Measurements from ENCODE around the gene PIGC.

PIGC gene

GRCh38 chr1:172443666-172444453, at the start of gene PIGC:
Gene PIGC, minus strand, starts transcription at chr1:172444069. Its CDS starts 1,447 bp downstream, at chr1:172442622.
- DNase-seq = peak; percentile 83

- no peak for DNase-seq
Measured at GRCh38 chr1:172492421-172492820, 48.6 kb upstream of the PIGC start.

DNA sequence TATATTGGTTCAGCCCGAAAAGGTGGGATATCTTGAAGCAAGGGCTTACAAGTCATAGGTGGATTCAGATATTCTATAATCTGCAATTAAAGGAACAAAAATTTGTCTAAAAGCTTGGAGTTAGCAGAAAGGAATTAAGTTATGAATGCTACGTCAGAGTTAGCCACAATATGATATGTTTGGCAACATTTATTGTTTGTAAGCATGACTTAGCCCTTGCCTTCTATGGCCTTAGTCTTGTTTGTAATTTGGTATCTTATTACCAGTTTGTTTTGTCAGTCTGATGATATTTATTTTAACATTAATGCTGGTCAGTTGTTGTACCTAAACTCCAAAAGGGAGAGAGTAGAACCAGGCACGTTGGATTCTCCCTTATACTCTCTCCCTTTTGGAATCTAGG, 46.0 kb upstream of the PIGC start:
- DNase-seq = no peak

DNA sequence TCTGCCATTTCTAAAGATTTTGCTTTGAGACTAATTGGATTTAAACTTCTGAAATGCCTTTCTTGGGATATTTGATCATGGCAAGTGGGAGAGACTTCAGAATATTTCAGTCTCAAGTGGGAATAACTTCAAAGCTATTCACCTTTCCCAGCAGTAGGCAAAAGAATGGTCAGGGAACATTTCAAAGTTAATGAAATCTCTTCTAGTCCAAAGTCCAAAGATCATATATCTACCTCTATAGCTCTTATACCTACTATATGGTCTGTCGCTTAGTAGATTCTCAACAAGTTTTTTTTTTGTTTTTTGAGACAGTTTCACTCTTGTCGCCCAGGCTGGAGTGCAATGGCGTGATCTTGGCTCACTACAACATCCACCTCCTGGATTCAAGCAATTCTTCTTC, 44.5 kb upstream of the PIGC start:
- no peak for DNase-seq

DNA sequence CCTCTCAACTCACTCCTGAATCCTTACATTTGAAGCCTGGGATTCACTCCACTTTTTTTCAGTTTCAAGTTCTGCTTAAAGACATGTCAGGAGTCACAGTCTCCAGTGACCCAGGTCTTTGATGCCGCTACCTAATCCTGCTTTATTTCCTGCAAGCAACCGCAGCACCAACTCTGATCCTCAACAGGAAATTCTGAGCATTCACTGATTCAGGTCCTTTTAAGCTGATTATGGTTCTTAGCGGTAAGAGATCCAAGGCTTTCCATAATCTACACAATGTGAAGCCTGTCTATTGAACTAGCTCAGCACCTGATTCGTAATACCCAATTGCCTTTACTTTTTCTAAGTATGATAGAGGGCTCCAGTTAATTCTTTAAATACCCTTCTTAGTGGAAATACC, 43.7 kb upstream of the PIGC start:
- no peak for DNase-seq

- DNase-seq = no peak
Measured at GRCh38 chr1:172486805-172487454, 43.1 kb upstream of the PIGC start.

GRCh38 chr1:172485626-172486025, 41.8 kb upstream of the PIGC start:
- DNase-seq = no peak

- DNase-seq = no peak
Measured at GRCh38 chr1:172484252-172484651, 40.4 kb upstream of the PIGC start.

GRCh38 chr1:172483448-172483847, 39.6 kb upstream of the PIGC start:
- DNase-seq = no peak

DNA sequence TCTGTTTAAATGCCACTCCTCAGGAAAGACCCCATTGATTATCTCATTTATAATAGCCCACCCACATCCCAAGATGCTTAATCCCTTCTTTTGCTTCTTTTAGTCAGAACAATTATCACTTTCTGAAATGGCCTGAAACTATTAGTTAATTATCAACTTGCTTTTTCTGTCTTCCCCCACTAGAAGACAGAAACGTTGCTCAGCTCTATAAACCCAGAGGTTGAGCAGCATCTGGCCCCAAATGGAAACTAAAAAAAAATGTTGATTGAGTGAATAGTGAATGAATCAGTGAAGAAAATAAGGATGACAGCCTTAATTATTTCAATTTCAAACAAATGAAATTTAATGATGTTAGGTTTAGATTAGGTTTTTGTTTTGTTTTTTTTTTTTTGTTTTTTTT, 38.2 kb upstream of the PIGC start:
- no peak for DNase-seq

GRCh38 chr1:172480431-172480830, 36.6 kb upstream of the PIGC start:
- no peak for DNase-seq

DNA sequence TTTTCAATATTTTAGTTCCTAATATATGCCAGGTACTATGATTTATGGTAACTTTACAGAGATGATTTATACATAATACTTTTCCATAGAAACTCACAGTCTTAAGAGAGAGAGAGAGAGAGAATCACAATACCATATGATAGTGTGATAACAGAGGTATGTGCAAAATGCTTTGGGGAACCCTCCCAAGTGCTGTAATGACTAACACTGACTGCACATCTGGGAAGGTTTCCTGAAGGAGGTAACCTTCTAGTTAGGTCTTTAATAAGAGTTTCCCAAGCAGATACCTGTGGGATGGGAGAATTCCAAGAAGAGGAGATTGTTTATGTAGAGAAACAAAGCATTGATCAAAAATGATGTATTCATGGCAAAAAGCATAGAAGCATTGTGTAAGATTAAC, 34.6 kb upstream of the PIGC start:
- no peak for DNase-seq

DNA sequence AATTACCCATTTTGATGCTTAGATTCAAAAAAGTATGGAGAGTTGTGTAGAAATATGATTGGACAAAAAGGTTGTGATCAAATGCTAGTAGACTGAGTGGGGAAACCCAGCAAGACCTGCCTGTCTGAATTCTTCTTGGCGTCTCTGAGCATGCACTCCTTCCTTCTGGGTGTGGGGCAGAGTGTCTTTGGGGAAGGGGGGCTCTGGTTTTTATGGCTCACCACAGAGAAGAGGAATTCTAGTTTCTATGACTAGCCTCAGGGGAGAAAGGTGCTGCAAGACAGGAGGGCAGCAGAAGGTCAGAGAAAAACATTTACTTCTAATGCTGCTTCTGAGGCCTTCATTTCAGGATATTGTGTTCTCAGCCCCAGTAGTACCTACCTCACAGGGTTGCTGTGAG, 33.9 kb upstream of the PIGC start:
- DNase-seq = no peak

DNA sequence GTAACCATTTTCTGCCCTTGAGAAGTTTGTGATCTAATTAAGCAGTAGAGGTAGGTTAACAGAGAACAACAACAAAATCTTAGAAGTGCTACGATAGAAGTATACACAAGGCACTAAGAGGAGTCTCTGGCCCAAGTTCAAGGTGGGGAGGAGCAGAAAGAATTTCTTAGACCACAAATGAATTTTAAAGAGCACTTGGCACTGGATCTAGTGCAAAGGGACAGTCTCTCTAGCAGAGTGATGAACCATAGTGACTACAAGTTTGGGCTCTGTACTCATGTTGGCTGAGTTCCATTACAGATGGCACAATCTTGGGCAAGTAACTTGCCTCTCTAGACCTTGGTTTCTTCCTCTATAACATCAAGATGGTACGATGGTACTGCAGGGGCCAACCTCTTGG, 33.3 kb upstream of the PIGC start:
- no peak for DNase-seq

GRCh38 chr1:172476218-172476811, 32.4 kb upstream of the PIGC start:
- no peak for DNase-seq

GRCh38 chr1:172473842-172474241, 30.0 kb upstream of the PIGC start:
- DNase-seq = no peak

DNA sequence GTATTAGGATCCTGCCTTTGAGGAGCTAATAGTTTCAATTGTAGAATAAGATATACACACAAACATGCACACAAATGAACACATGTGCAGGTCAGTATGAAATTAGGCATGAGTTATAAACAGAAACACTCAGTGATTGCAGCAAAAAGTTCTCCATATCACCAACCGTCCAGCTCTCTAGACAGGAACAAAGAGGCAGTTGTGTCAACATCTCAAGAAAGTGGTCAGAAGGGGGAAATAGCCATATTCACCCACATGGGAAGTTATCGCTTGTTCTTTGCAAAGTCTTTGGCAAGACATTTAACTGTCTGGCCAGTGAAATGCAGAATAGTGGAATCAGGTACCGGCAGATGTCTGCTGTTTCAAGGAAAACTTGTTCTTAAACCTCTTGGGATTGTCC, 29.4 kb upstream of the PIGC start:
- no peak for DNase-seq

GRCh38 chr1:172472495-172472894, 28.6 kb upstream of the PIGC start:
- no peak for DNase-seq

DNA sequence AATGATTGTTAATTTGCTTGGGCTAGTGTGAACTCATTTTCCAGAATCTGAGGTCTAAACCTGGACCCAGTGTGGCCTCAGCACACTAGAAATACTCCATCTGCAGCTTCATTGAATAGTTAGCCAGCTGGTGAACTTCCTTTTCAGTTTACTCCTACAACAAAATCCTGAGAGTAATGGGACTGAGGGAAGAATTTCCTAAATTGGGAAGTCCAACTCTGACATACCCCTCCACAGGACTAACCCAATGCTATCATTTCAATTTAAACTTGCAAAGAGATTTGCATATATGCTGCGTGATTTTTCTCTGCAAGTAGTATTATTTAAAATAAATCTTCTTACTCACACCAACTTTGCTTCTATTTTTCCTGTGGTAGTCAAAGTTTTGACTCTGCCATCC, 27.8 kb upstream of the PIGC start:
- DNase-seq = no peak

DNA sequence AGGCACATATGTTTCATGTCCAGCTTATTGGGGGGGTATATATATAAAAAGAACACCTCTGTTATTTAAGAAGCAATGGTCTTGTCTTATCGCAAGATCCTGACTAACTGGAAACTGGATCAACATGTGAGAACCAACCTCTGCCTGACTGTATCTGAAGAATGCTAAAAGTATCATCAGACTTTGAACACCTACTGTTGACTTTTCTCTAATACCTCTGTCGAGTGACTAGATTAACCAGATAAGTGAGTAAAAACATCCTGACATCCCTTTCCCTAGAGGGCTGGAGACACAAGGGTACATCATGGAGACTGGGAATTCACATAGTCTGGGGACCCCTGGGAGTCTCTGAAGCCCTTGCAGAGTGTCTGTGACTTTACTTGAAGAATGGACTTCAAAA, 26.3 kb upstream of the PIGC start:
- no peak for DNase-seq

GRCh38 chr1:172469717-172470116, 25.8 kb upstream of the PIGC start:
- no peak for DNase-seq

- DNase-seq = no peak
Measured at GRCh38 chr1:172468296-172468695, 24.4 kb upstream of the PIGC start.

DNA sequence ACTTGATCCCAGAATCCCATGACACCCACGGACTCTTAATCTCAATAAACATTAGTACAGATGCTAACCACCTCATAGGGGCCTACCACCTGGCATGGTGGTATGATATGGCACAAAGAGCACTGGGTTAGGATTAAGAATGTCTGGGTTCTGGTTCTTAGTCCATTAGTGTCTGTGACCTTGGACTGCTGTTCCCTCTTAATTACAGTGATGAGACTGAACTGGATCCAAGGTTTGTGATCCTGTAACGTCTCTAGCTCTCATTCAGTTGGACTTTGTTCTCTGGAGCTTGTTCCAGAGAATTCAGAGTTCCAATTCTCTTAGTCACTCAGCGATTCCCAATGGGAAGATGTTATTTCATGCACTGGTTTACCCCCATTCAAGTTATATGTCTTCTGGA, 23.6 kb upstream of the PIGC start:
- DNase-seq = no peak

GRCh38 chr1:172466795-172467407, 23.0 kb upstream of the PIGC start:
- DNase-seq = no peak
